Measurements from ENCODE around the gene VOPP1.
A peak's percentile ranks its signal among the peaks of the same experiment; 100 is the strongest.

VOPP1 gene

DNA sequence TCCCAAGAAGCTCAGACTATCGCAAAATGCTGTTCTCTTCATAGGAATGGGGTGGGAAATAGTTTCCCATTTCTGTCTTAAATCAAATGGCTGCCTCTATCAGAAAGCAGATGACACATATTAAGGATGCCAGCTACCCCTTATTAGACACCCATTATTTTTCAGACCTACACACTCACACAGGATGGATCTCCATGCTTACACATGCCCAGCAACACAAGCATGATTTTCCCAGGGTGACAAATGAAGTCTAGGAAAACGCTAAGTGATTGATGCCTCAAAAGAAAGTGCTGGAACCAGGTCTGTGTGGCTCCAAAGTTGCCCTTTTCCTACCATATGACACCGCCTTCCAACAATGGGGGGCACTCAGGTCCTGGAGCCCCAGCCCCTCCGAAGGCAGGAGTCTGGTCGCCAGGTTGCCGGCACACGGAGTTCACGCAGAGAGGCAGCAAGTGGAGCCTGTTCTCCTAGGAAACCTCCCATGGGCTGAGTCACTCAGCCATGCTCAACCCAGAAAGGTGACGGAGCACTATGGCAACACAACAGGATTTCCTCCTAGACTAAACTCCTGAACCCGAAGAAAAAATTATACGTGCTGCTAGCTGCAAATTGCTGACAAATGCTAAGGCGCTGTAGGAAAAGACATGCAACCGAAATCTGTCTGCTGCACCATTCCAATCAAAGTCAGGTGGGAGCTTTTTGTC lies 19.8 kb downstream of the VOPP1 start:
- no peak for DNase-seq (ENCODE audit: low spot score)
- H3K4me3 ChIP-seq: peak overlapping the region; percentile 1
- peak overlapping the region in 1 of 2 donors; percentile 46 for H3K27ac ChIP-seq
- TF ChIP-seq CTCF (IDR thresholded peaks at IDR 0.05): no peak

- Histone ChIP-seq H3K4me3 (no peak overlapping the region), H3K27ac (no peak overlapping the region)
- TF ChIP-seq CTCF (IDR thresholded peaks at IDR 0.05): no peak
- DNase-seq (ENCODE audit: low spot score): no peak
These were observed 21.3 kb downstream of the VOPP1 start for GRCh38 chr7:55550841-55551537.

- DNase-seq (ENCODE audit: low spot score): no peak
- H3K4me3 ChIP-seq: no peak overlapping the region
- no peak for TF ChIP-seq CTCF (IDR thresholded peaks at IDR 0.05)
- H3K27ac ChIP-seq: no peak overlapping the region
These were observed 22.2 kb downstream of the VOPP1 start for GRCh38 chr7:55550010-55550663.

DNA sequence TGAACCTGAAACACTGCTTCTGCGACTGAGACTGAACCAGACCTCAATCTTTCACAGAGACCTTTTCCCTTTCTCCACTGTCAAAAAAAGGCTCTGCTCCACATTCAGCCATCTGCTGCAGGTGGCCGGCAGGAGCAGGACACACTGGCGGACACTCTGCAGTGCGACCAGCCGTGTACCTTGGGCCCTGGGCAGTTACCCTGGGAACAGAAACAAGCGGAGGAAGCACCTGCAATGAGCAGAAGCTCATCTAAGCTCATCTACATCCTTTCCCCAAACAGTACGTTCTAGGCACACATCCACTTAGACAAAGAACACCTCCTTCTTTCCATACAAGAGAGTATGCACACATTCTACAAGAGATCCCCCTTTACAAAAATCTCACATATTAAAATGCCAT lies 22.8 kb downstream of the VOPP1 start:
- TF ChIP-seq CTCF (IDR thresholded peaks at IDR 0.05): no peak
- H3K27ac ChIP-seq: no peak overlapping the region
- no peak overlapping the region for H3K4me3 ChIP-seq
- DNase-seq (ENCODE audit: low spot score): no peak

- no peak for TF ChIP-seq CTCF (IDR thresholded peaks at IDR 0.05)
- H3K27ac ChIP-seq: no peak overlapping the region
- no peak overlapping the region for H3K4me3 ChIP-seq
- no peak for DNase-seq (ENCODE audit: low spot score)
These were observed 24.0 kb downstream of the VOPP1 start for GRCh38 chr7:55548295-55548731.

DNA sequence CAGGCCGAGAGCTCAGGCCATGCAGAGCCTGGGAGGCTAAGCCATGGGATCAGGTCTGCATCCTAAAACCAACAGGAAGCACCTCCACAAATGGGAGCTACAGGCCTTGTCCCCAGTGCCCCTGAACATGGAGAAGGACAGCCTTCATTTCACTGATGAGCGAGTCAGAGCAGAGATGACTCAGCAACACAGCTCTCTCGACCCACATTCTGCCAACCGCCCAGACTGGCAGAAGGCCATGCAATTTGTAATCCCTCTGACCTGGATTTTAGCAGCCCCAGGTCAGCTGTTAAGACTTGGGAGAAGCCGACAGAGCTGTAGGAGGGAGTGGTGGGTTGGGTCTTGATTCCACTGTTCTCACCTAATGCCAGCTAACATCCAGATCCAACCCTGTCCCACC lies 25.5 kb downstream of the VOPP1 start:
- TF ChIP-seq CTCF (IDR thresholded peaks at IDR 0.05): no peak
- no peak overlapping the region for H3K4me3 ChIP-seq
- H3K27ac ChIP-seq: no peak overlapping the region
- no peak for DNase-seq (ENCODE audit: low spot score)

Measured in coronary artery (tissue), 2 donors.